BLaER1 treated with 17β-estradiol and CSF1 and Interleukin-3, amounts not matched to agents 10 nM and 100 nM (cell line): Measurements from ENCODE around the gene UGT8.

Experiments used
- H3K27ac ChIP-seq, 11 experiments: shearing (Covaris generic); formaldehyde crosslinking; 2 replicates each; pipeline ENCODE4 v1.8.1; 2022
- H3K27me3 ChIP-seq, 11 experiments: shearing (Covaris generic); formaldehyde crosslinking; 2 replicates each; pipeline ENCODE4 v1.8.1; 2022
- H3K36me3 ChIP-seq, 11 experiments: shearing (Covaris generic); formaldehyde crosslinking; 2 replicates each; pipeline ENCODE4 v1.8.1; 2022
- H3K4me1 ChIP-seq, 10 experiments: shearing (Covaris generic); formaldehyde crosslinking; 2 replicates each; pipeline ENCODE4 v1.8.1; 2022
- H3K4me2 ChIP-seq, 11 experiments: shearing (Covaris generic); formaldehyde crosslinking; 2 replicates each; pipeline ENCODE4 v1.8.1; 2022
- H3K4me3 ChIP-seq, 10 experiments: shearing (Covaris generic); formaldehyde crosslinking; 2 replicates each; pipeline ENCODE4 v1.8.1; 2022
- H3K9ac ChIP-seq, 11 experiments: shearing (Covaris generic); formaldehyde crosslinking; 2 replicates each; pipeline ENCODE4 v1.8.1; 2022
- H3K9me3 ChIP-seq, 11 experiments: shearing (Covaris generic); formaldehyde crosslinking; replicated peaks in 1 of 11; 2 replicates each; pipeline ENCODE4 v1.8.1; 2022
- H4K20me1 ChIP-seq, 11 experiments: shearing (Covaris generic); formaldehyde crosslinking; 2 replicates each; pipeline ENCODE4 v1.8.1; 2022
- Cebpa-rat ChIP-seq, 11 experiments: shearing (Covaris generic); IDR thresholded peaks; 2 replicates each; pipeline ENCODE4 v1.8.1; 2022

The UGT8 gene

DNA sequence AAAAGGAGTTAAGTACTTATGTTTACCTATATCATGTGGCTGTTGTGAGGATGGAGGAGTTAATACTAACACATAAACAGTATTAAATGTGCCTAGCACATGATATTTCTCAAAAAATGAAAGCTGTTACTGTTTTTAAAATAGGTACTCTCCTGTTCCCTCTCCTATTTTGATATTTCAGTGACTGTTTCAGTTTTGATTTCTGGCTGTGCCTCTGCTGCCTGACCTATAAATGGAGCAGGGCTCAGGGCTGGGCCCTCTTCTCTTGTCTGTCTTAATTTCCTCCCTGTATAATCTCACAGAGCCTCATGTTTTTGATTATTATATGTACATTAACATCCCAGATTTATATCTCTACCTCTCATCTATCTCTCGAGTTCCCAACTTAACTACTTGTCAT, 93.3 kb downstream of the UGT8 start:
- Histone ChIP-seq H3K9me3 (no peaks in the 10 kb centered on the region), H3K4me1 (no peaks in the 10 kb centered on the region), H3K27ac (no peak overlapping the region), H3K27me3 (no peaks in the 10 kb centered on the region), H3K9ac (no peak overlapping the region), H4K20me1 (no peaks in the 10 kb centered on the region), H3K4me2 (no peak overlapping the region), H3K4me3 (no peak overlapping the region), H3K36me3 (no peaks in the 10 kb centered on the region)
- TF ChIP-seq Cebpa-rat (IDR thresholded peaks at IDR 0.05): no peak

DNA sequence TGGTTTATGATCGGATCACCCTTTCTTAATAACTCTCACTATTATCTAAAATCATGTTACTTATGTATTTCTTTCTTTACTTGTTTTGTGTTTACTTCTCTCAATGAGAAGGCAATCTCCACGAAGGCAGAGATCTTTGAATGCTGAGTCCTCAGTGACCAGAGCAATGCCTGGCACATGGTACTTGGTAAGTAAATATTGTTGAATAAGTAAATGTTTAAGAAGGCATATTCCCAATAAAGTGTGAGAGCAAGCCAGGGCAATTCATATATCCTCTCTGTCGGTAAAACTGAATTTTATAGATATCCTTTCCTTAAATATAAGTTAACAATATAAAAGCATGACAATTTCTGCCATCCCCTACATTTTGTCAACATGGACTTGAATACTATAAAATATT, 94.4 kb downstream of the UGT8 start:
- H4K20me1 ChIP-seq: no peaks in the 10 kb centered on the region
- TF ChIP-seq Cebpa-rat (IDR thresholded peaks at IDR 0.05): no peak
- no peaks in the 10 kb centered on the region for H3K4me1 ChIP-seq
- H3K9me3 ChIP-seq: no peaks in the 10 kb centered on the region
- no peaks in the 10 kb centered on the region for H3K27me3 ChIP-seq
- H3K27ac ChIP-seq: no peak overlapping the region
- no peak overlapping the region for H3K9ac ChIP-seq
- H3K4me3 ChIP-seq: no peak overlapping the region
- no peaks in the 10 kb centered on the region for H3K36me3 ChIP-seq
- no peak overlapping the region for H3K4me2 ChIP-seq

DNA sequence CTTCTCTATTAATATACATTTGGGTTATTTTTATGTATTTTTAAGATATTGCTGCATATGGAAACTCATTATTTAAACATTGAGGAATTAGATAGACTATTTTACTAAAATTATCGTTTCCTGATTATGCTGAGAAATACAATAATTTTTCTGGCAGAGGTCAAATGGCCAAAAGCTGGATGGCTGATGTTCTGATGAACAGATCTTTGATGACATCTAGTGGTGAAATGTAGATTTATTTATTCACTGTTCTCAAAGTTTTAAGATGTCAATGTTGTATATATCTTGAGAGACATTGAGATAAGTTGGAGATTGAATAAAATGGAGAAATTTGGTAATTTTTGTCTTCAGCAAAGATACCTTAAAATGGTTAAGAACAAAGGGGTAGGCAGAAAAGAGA, 96.2 kb downstream of the UGT8 start:
- H3K9me3 ChIP-seq: no peaks in the 10 kb centered on the region
- H3K27ac ChIP-seq: no peak overlapping the region
- no peaks in the 10 kb centered on the region for H3K36me3 ChIP-seq
- no peak overlapping the region for H3K4me2 ChIP-seq
- TF ChIP-seq Cebpa-rat (IDR thresholded peaks at IDR 0.05): no peak
- H4K20me1 ChIP-seq: no peaks in the 10 kb centered on the region
- H3K27me3 ChIP-seq: no peaks in the 10 kb centered on the region
- H3K4me3 ChIP-seq: no peak overlapping the region
- no peaks in the 10 kb centered on the region for H3K4me1 ChIP-seq
- no peak overlapping the region for H3K9ac ChIP-seq

DNA sequence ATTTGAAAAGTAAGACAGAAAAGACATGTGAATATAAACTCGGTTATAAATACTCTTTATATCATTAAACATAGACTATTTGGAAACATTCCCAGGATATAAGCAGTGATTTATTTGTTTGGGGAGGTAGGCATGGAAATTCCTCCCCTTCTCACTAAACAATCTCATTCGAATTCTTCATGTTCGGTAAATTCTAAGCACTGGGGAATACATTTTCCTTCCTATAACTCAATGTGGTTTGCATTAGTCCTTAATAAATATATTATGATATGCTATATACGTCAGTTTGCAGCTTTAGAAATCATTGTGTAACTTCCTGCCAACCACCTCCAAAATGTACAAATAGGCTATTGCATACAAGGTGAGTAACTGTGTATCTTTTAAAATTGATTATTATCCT, 99.6 kb downstream of the UGT8 start:
- Histone ChIP-seq H3K36me3 (no peaks in the 10 kb centered on the region), H4K20me1 (no peaks in the 10 kb centered on the region), H3K4me2 (no peak overlapping the region), H3K4me3 (no peak overlapping the region), H3K4me1 (no peaks in the 10 kb centered on the region), H3K27me3 (no peaks in the 10 kb centered on the region), H3K27ac (no peak overlapping the region), H3K9me3 (no peaks in the 10 kb centered on the region), H3K9ac (no peak overlapping the region)
- no peak for TF ChIP-seq Cebpa-rat (IDR thresholded peaks at IDR 0.05)

DNA sequence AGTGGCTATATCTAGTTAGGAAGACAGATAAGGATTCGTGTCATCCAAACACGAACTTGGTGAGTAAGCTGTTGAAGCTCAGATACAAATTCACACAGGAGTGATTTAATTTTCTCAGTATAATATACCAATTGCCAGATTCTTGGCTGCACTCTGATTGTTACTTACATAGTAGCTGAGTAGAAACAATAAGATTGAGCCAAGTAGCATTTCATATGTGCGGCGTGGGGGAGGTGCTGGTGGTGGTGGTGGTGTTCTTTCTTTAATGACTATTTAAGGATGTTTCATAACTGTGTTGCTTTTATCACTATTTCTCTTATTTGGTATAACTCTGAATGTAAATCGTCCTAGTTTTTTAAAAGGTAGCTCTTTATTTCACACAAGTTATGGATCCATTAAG, 102.9 kb downstream of the UGT8 start:
- no peaks in the 10 kb centered on the region for H4K20me1 ChIP-seq
- no peak overlapping the region for H3K4me2 ChIP-seq
- no peaks in the 10 kb centered on the region for H3K9me3 ChIP-seq
- no peaks in the 10 kb centered on the region for H3K4me1 ChIP-seq
- H3K36me3 ChIP-seq: no peaks in the 10 kb centered on the region
- no peak overlapping the region for H3K4me3 ChIP-seq
- H3K27ac ChIP-seq: no peak overlapping the region
- TF ChIP-seq Cebpa-rat (IDR thresholded peaks at IDR 0.05): no peak
- H3K27me3 ChIP-seq: no peaks in the 10 kb centered on the region
- no peak overlapping the region for H3K9ac ChIP-seq

DNA sequence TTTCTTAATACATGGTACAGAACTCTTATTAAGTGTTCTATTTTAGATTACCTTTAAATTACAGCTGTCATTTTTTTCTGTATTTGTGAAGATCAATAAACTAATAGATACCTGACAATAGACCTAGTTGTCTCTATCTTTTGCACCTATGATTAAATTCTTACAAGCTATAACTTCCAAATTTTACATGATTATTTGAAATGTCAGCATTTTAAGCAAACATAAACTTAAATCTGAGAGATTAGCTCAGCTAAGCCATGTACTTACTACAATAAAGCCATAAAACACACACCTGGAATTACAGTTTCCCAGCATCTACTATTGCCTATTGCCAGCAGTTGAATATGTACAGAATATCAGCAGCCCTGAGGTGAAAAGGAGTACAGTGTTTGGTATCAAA, 118.8 kb downstream of the UGT8 start:
- TF ChIP-seq Cebpa-rat (IDR thresholded peaks at IDR 0.05): no peak
- Histone ChIP-seq H3K9ac (no peak overlapping the region), H3K9me3 (no peaks in the 10 kb centered on the region), H4K20me1 (no peaks in the 10 kb centered on the region), H3K27me3 (no peaks in the 10 kb centered on the region), H3K4me3 (no peak overlapping the region), H3K4me1 (no peaks in the 10 kb centered on the region), H3K4me2 (no peak overlapping the region), H3K36me3 (no peaks in the 10 kb centered on the region), H3K27ac (no peak overlapping the region)

DNA sequence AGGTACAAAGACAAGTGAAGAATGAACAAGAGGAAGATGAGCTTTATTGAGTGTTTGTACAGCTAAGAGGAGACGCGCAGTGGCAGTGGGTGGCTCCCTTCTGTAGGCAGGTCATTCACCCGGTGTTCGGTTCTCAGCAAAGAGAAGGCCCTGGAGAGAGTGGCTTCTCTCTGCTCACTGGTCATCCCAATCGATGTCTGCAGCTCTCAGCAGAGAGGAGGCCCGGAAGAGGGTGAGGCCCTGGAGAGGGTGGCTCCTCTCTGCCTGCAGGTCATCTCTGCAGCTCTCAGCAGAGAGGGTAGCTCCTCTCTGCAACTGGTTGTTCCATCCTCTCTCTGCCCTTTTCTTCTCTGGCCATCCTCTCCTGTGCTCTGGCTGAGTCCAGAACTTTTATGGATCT, 126.5 kb downstream of the UGT8 start:
- Histone ChIP-seq H4K20me1 (no peaks in the 10 kb centered on the region), H3K9me3 (no peaks in the 10 kb centered on the region), H3K4me2 (no peak overlapping the region), H3K4me1 (no peaks in the 10 kb centered on the region), H3K4me3 (no peak overlapping the region), H3K27me3 (no peaks in the 10 kb centered on the region), H3K36me3 (no peaks in the 10 kb centered on the region), H3K9ac (no peak overlapping the region), H3K27ac (no peak overlapping the region)
- no peak for TF ChIP-seq Cebpa-rat (IDR thresholded peaks at IDR 0.05)

DNA sequence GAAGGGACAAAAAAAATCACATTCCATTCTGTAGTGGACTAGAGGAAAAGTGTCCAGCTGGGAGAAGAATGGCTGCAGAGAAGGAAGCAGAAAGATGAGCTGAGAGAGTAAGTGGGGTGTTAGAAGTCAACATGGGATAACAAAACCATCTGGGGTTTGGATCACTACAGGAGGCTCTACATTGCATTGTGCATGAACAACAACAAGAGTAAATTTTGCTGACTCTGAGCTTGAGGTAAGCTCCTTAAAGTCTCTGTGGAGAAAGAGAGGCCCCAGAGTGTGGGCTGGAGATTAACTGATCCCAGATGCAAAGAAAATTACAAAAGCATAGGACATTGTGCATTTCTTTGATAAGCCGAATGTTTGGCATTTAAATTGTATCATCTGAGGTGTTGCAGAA, 128.9 kb downstream of the UGT8 start:
- no peak overlapping the region for H3K9ac ChIP-seq
- H4K20me1 ChIP-seq: no peaks in the 10 kb centered on the region
- no peak overlapping the region for H3K4me3 ChIP-seq
- no peak overlapping the region for H3K27ac ChIP-seq
- H3K4me1 ChIP-seq: no peaks in the 10 kb centered on the region
- H3K36me3 ChIP-seq: no peaks in the 10 kb centered on the region
- no peak overlapping the region for H3K4me2 ChIP-seq
- TF ChIP-seq Cebpa-rat (IDR thresholded peaks at IDR 0.05): no peak
- H3K9me3 ChIP-seq: no peaks in the 10 kb centered on the region
- H3K27me3 ChIP-seq: no peaks in the 10 kb centered on the region
